Measurements from ENCODE around the gene PPP2R2C. TPM values are rescaled to one million over a fixed set of nuclear protein-coding genes. Genes with fewer than 3 reads are reported as not detected.

PPP2R2C gene
- total RNA-seq, 2 donors from 2014 or later, result 8.0 to 10.4 TPM

DNA sequence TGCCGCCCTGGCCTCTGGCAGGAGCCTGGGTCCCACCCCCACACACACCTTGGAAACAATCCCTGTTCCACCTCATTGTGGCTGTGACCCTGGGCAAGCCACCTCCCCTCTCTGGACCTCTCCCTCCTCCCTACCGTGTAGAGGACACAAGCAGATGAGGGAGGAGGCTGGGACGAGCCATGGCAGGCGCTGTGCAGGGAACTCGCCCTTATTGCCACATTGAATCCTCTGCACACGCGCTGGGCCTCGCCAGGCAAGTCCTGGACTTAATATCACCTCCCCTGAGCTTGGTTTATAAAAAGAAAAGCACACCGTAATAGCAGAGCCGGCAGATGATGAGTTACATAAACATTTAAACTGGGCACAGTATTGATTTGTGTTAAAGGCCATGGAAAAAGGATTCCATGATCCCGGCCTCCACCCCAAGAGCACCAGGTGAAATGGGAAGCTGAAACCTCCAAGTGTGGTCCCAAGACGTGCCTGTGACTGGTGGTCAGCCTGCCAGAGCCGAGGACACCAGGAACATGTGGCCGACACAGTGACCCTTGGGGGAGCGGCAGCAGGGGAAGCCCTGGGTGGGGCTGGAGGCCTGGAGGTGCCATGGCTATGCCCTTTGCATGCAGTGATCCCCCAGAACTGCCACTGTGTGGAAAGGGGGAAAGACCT is 81.1 kb downstream of the PPP2R2C start:
- no peak overlapping the region for H3K27ac ChIP-seq
- intact Hi-C loops (cut with DNase I), result no loop called here
- TF ChIP-seq, protein P1, sequence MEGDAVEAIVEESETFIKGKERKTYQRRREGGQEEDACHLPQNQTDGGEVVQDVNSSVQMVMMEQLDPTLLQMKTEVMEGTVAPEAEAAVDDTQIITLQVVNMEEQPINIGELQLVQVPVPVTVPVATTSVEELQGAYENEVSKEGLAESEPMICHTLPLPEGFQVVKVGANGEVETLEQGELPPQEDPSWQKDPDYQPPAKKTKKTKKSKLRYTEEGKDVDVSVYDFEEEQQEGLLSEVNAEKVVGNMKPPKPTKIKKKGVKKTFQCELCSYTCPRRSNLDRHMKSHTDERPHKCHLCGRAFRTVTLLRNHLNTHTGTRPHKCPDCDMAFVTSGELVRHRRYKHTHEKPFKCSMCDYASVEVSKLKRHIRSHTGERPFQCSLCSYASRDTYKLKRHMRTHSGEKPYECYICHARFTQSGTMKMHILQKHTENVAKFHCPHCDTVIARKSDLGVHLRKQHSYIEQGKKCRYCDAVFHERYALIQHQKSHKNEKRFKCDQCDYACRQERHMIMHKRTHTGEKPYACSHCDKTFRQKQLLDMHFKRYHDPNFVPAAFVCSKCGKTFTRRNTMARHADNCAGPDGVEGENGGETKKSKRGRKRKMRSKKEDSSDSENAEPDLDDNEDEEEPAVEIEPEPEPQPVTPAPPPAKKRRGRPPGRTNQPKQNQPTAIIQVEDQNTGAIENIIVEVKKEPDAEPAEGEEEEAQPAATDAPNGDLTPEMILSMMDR (IDR thresholded peaks at IDR 0.05), result no peak
- no peak for TF ChIP-seq POLR2AphosphoS5 (IDR thresholded peaks at IDR 0.05)
- no peak for TF ChIP-seq POLR2A (IDR thresholded peaks at IDR 0.05)
- no peak overlapping the region for H3K4me3 ChIP-seq
- H3K36me3 ChIP-seq, result no peaks in the 10 kb centered on the region
- no peak for DNase-seq (ENCODE audit: low spot score)
- H3K4me1 ChIP-seq (replicated peaks), result no peaks in the 10 kb centered on the region
- no peaks in the 10 kb centered on the region for H3K27me3 ChIP-seq (replicated peaks; ENCODE audit: insufficient read depth)
- WGBS, result 72% methylated on average over 14 of the region's 15 CpGs
- H3K9me3 ChIP-seq, result no peaks in the 10 kb centered on the region

DNA sequence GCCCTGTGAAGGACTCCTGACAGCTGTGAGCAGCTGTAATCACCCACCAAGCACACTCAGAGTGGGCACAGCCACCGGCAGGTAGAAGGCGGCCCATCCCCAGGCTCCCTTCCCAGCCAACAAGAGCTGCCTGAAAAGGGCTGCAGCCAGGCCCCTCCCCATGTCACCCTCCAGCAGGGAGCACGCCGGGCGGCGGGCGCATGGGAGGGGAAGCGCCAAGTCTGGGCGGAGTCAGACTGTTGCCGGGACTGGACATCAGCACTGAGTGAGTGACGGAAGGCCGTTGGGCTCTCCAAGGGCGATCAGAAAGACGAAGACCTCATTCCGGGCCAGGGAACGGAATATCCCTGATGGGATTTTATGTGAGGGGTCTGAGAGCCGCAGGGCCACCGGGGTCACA is 82.1 kb downstream of the PPP2R2C start:
- no peak for DNase-seq (ENCODE audit: low spot score)
- peaks cover 3% of the 10 kb centered on the region for H3K4me1 ChIP-seq (replicated peaks)
- H3K27me3 ChIP-seq (replicated peaks; ENCODE audit: insufficient read depth), result no peaks in the 10 kb centered on the region
- H3K4me3 ChIP-seq, result no peak overlapping the region
- no peaks in the 10 kb centered on the region for H3K9me3 ChIP-seq
- H3K27ac ChIP-seq, result no peak overlapping the region
- intact Hi-C loops (cut with DNase I), result no loop called here
- WGBS, result 50% methylated on average over 17 of the region's 18 CpGs
- TF ChIP-seq, protein P1 (IDR thresholded peaks at IDR 0.05), result no peak
- TF ChIP-seq POLR2A (IDR thresholded peaks at IDR 0.05), result no peak
- no peak for TF ChIP-seq POLR2AphosphoS5 (IDR thresholded peaks at IDR 0.05)
- no peaks in the 10 kb centered on the region for H3K36me3 ChIP-seq

DNA sequence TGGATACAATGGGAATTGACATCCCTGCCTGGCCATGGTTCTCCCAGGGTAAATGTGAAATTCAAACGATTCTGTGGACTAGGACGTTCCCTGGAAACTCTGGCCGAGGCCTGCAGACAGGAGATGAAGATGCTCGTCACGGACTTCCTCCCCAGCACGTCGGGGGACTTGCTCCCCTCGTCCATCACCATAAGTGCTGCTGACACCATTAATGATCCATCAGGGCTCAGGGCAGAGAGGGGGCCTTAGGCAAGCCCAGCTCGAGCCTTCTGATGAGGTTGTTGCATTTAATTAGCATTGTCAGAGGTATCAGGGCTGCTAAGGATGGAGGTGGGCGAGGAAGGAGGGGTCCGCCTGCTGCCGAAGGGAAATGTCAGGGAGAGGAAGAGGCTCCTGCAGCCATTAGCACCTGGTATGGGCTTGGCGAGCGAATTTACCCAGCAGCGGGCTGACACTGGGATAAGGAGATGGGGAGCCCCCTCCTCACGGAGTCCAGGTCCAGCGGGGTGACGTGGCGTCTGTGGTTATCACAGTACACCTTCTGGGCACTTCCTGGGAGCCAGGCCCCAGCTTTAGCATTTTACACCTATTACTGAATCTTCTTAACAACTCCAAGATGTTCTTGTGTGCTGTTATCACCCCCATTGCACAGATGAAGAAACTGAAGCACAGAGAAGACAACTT is 83.1 kb downstream of the PPP2R2C start:
- intact Hi-C loops (cut with DNase I), result no loop called here
- no peak for DNase-seq (ENCODE audit: low spot score)
- Histone ChIP-seq H3K27ac (no peak overlapping the region), H3K36me3 (no peaks in the 10 kb centered on the region), H3K4me3 (no peak overlapping the region), H3K4me1 (replicated peaks) (peaks cover 3% of the 10 kb centered on the region), H3K27me3 (replicated peaks; ENCODE audit: insufficient read depth) (no peaks in the 10 kb centered on the region), H3K9me3 (no peaks in the 10 kb centered on the region)
- WGBS, result 80% methylated on average over 19 of the region's 19 CpGs
- TF ChIP-seq POLR2A (IDR thresholded peaks at IDR 0.05), result no peak
- TF ChIP-seq, protein P1 (IDR thresholded peaks at IDR 0.05), result no peak

DNA sequence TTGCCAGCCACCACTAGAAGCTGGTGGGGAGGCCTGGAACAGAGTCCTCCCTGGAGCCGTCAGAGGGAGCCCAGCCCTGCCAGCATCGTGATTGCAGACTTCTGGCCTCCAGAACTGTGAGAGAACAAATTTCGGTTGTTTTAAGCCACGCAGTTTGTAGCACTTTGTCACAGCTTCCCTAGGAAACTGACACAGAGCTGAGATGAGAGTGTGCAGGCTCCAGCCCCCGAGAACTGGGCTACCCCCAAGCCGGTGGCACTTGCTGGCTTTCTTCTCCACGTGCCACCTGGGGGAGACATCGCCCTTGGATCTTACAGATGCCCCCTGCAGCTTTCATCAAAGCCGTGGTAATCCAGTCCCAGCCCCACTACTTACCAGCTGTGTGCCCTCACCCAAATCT is 83.7 kb downstream of the PPP2R2C start:
- no peaks in the 10 kb centered on the region for H3K27me3 ChIP-seq (replicated peaks; ENCODE audit: insufficient read depth)
- no peak overlapping the region for H3K27ac ChIP-seq
- TF ChIP-seq POLR2AphosphoS5 (IDR thresholded peaks at IDR 0.05), result no peak
- TF ChIP-seq, protein P1 (IDR thresholded peaks at IDR 0.05), result no peak
- no peak for TF ChIP-seq POLR2A (IDR thresholded peaks at IDR 0.05)
- H3K4me1 ChIP-seq (replicated peaks), result peaks cover 3% of the 10 kb centered on the region
- H3K4me3 ChIP-seq, result no peak overlapping the region
- no peak for DNase-seq (ENCODE audit: low spot score)
- 82% methylated on average over 9 of the region's 9 CpGs for WGBS
- no peaks in the 10 kb centered on the region for H3K9me3 ChIP-seq
- H3K36me3 ChIP-seq, result no peaks in the 10 kb centered on the region
- intact Hi-C loops (cut with DNase I), result no loop called here

DNA sequence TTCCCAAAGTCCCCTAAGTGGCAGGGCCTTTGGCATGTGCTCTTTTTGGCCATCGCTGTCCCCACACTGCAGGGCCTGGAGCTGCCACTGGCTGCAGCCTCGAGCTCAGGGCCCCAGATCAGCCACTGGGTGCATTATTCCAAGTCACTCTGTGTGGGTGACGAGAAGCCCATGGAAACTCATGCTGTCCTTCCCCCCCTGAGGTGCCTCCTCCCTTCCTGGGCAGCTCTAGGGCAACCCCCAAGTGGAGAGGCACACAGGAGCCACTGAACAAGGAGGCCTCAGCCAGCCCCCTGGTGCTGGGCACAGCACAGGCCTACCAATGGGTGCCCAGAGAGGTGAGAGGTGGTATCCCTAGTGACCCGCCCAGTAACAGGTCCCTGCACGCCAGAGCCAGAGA is 84.5 kb downstream of the PPP2R2C start:
- no peak for DNase-seq (ENCODE audit: low spot score)
- TF ChIP-seq, protein P1 (IDR thresholded peaks at IDR 0.05), result no peak
- no peak for TF ChIP-seq POLR2AphosphoS5 (IDR thresholded peaks at IDR 0.05)
- TF ChIP-seq POLR2A (IDR thresholded peaks at IDR 0.05), result no peak
- peaks cover 3% of the 10 kb centered on the region for H3K4me1 ChIP-seq (replicated peaks)
- WGBS, result 94% methylated on average over 5 of the region's 5 CpGs
- no peak overlapping the region for H3K27ac ChIP-seq
- intact Hi-C loops (cut with DNase I), result no loop called here
- H3K36me3 ChIP-seq, result no peaks in the 10 kb centered on the region
- no peaks in the 10 kb centered on the region for H3K27me3 ChIP-seq (replicated peaks; ENCODE audit: insufficient read depth)
- no peak overlapping the region for H3K4me3 ChIP-seq
- H3K9me3 ChIP-seq, result no peaks in the 10 kb centered on the region

All from prostate gland (tissue), 2 donors.